ENCODE data around the gene WNT8A. TPM values are rescaled to one million over a fixed set of nuclear protein-coding genes. Genes with fewer than 3 reads are reported as not detected.
A peak's percentile ranks its signal among the peaks of the same experiment; 100 is the strongest.
"Not testable (repeated sequence)": the region's sequence is repeated elsewhere in the genome, so short reads cannot be mapped to it uniquely, and the experiment has no call there.

WNT8A gene
- total RNA-seq, 1 experiment from 2014 or later: not detected

DNA sequence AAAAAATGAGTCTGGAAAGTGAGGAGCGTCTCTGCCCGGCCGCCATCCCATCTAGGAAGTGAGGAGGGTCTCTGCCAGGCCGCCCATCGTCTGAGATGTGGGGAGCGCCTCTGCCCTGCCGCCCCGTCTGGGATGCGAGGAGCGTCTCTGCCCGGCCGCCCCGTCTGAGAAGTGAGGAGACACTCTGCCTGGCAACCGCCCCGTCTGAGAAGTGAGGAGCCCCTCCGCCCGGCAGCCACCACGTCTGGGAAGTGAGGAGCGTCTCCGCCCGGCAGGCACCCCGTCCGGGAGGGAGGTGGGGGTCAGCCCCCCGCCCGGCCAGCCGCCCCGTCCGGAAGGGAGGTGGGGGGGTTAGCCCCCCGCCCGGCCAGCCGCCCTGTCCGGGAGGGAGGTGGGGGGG is 13.8 kb upstream of the WNT8A start:
- not testable (repeated sequence) for DNase-seq; H3K4me3 ChIP-seq (ENCODE audit: low read length); H3K4me2 ChIP-seq (ENCODE audit: low read depth, low read length, poor library complexity, severe bottlenecking); H3K27me3 ChIP-seq (ENCODE audit: low read length); H3K9ac ChIP-seq (ENCODE audit: low read length); H3K4me1 ChIP-seq (ENCODE audit: low read length); H3K79me2 ChIP-seq (ENCODE audit: low read length); H3K9me2 ChIP-seq (replicated peaks; ENCODE audit: insufficient read depth, low read length); H3K9me3 ChIP-seq (ENCODE audit: low read length); H4K20me1 ChIP-seq (ENCODE audit: insufficient read depth, low read depth, low read length); H3K27ac ChIP-seq (ENCODE audit: low read length); H2AFZ ChIP-seq (ENCODE audit: low read length); H3K36me3 ChIP-seq (ENCODE audit: insufficient read depth, low read length)

DNA sequence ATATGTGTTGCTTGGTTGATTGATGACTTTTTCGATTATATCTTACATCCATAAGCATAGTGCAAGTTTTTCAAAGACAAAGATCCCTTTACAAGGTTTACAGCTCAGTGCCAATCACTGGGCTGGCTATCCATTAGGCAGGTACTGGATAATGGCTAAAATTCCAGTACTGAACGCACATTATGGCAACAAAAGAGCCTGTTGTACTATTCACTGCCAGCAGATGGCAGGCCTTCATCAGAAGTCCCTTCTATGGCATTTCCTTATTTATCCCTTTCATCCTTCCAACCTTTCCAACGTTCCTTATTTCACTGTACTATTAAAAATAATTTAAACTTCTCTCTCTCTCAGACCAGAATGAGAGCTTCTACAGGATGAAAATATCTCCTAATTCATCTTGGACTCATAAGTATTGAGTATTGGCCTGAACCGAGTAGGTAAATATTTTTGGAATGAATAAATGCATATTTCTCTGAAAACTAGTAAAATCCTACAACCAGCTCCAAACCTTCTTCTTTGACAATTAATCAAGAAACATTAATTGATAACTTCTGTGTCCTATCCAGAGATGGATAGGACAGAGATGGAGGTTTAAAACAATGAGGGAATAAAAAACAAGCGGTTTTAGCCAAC is 6.7 kb upstream of the WNT8A start:
- DNase-seq: peak; percentile 83
- no peaks in the 10 kb centered on the region for H3K9me2 ChIP-seq (replicated peaks; ENCODE audit: insufficient read depth, low read length)
- no peak overlapping the region for H2AFZ ChIP-seq (ENCODE audit: low read length)

DNA sequence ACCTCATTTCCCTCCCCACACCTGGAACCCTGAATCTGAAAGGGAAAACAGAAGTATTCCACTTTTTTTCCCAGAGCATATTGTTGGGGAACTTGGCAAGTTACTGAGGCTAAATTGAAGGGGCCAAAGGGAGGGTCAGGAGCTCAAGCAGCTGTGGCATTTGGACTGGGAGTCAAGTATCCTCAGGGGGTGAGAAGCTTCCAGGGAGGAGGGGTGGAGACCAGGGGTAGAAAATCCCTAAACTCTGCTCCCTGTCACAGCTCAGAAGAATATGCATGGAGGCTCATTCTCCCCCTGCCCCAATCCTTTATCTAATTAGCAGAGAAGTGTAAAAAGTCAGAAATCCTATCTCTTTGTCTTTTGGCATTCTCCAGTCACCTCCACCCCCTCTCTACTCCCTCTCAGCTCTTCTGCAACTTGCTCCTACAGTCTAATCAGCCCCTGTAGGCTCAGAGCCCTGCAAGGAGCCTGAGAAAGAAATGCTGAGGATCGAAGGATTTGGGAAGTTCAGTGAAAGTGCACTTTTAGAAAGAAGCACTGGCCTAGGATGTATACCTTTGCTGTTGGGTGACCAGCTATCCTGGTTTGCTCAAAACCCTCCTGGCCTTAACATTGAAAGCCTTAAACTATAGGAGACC is 5.7 kb upstream of the WNT8A start:
- Histone ChIP-seq H3K9me3 (ENCODE audit: low read length) (no peaks in the 10 kb centered on the region), H4K20me1 (ENCODE audit: insufficient read depth, low read depth, low read length) (no peaks in the 10 kb centered on the region), H3K4me1 (ENCODE audit: low read length) (peaks cover 4% of the 10 kb centered on the region), H3K9ac (ENCODE audit: low read length) (no peak overlapping the region), H3K36me3 (ENCODE audit: insufficient read depth, low read length) (no peaks in the 10 kb centered on the region), H3K27me3 (ENCODE audit: low read length) (no peaks in the 10 kb centered on the region), H3K27ac (ENCODE audit: low read length) (no peak overlapping the region), H3K4me3 (ENCODE audit: low read length) (no peak overlapping the region), H2AFZ (ENCODE audit: low read length) (no peak overlapping the region), H3K4me2 (ENCODE audit: low read depth, low read length, poor library complexity, severe bottlenecking) (no peak overlapping the region), H3K9me2 (replicated peaks; ENCODE audit: insufficient read depth, low read length) (no peaks in the 10 kb centered on the region), H3K79me2 (ENCODE audit: low read length) (no peaks in the 10 kb centered on the region)
- no peak for DNase-seq

More for the DNA sequence above, 6.7 kb upstream of the WNT8A start:
- Histone ChIP-seq H3K27me3 (ENCODE audit: low read length) (no peaks in the 10 kb centered on the region), H3K4me1 (ENCODE audit: low read length) (peaks cover 4% of the 10 kb centered on the region), H4K20me1 (ENCODE audit: insufficient read depth, low read depth, low read length) (no peaks in the 10 kb centered on the region), H3K9ac (ENCODE audit: low read length) (no peak overlapping the region), H3K27ac (ENCODE audit: low read length) (no peak overlapping the region), H3K4me2 (ENCODE audit: low read depth, low read length, poor library complexity, severe bottlenecking) (no peak overlapping the region), H3K9me3 (ENCODE audit: low read length) (no peaks in the 10 kb centered on the region), H3K36me3 (ENCODE audit: insufficient read depth, low read length) (no peaks in the 10 kb centered on the region), H3K79me2 (ENCODE audit: low read length) (no peaks in the 10 kb centered on the region), H3K4me3 (ENCODE audit: low read length) (no peak overlapping the region)

DNA sequence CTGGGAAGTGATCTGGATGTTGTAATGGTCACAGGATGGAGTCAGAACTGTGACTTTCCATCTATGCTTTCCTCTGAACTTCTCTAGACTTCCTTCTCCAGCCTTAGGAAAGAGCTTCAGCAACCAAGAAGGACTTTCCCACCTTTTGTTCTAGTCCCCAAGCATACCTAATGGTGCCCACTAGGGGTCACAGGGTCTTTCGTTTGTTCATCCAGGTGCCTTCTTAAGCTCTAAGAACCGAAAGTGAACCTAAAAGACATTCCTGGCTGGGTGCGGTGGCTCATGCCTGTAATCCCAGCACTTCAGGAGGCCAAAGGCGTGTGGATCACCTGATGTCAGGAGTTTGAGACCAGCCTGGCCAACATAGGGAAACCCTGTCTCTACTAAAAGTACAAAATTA is 1.8 kb upstream of the WNT8A start:
- no peak overlapping the region for H3K9ac ChIP-seq (ENCODE audit: low read length)
- H3K4me1 ChIP-seq (ENCODE audit: low read length): peaks cover 4% of the 10 kb centered on the region
- no peaks in the 10 kb centered on the region for H3K9me3 ChIP-seq (ENCODE audit: low read length)
- H3K79me2 ChIP-seq (ENCODE audit: low read length): no peaks in the 10 kb centered on the region
- H3K4me2 ChIP-seq (ENCODE audit: low read depth, low read length, poor library complexity, severe bottlenecking): no peak overlapping the region
- no peak overlapping the region for H2AFZ ChIP-seq (ENCODE audit: low read length)
- H3K4me3 ChIP-seq (ENCODE audit: low read length): no peak overlapping the region
- no peaks in the 10 kb centered on the region for H3K27me3 ChIP-seq (ENCODE audit: low read length)
- no peak overlapping the region for H3K27ac ChIP-seq (ENCODE audit: low read length)
- peak; percentile 62 for DNase-seq
- H3K36me3 ChIP-seq (ENCODE audit: insufficient read depth, low read length): no peaks in the 10 kb centered on the region
- no peaks in the 10 kb centered on the region for H4K20me1 ChIP-seq (ENCODE audit: insufficient read depth, low read depth, low read length)
- no peaks in the 10 kb centered on the region for H3K9me2 ChIP-seq (replicated peaks; ENCODE audit: insufficient read depth, low read length)

DNA sequence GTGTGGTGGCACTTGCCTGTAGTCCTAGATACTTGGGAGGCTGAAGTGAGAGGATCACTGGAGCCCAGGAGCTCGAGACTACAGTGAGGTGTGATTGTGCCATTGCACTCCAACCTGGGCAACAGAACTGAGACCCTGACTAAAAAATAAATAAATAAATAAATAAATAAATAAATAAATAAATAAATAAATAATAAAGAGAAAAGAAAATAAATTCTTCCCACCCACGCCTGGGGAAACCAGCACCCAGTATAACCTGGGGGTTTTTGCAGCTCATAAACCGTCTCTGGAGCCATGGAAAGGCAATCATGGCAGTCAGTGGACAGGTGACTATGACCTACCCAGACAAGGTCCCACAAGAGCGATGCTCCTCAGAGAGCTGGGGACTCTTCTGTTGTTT is 7.9 kb downstream of the WNT8A start:
- no peak for DNase-seq
- no peaks in the 10 kb centered on the region for H3K27me3 ChIP-seq (ENCODE audit: low read length)
- no peak overlapping the region for H3K4me2 ChIP-seq (ENCODE audit: low read depth, low read length, poor library complexity, severe bottlenecking)
- no peak overlapping the region for H2AFZ ChIP-seq (ENCODE audit: low read length)
- H3K9ac ChIP-seq (ENCODE audit: low read length): no peak overlapping the region
- no peaks in the 10 kb centered on the region for H3K79me2 ChIP-seq (ENCODE audit: low read length)
- no peaks in the 10 kb centered on the region for H4K20me1 ChIP-seq (ENCODE audit: insufficient read depth, low read depth, low read length)
- H3K36me3 ChIP-seq (ENCODE audit: insufficient read depth, low read length): no peaks in the 10 kb centered on the region
- H3K27ac ChIP-seq (ENCODE audit: low read length): no peak overlapping the region
- H3K4me1 ChIP-seq (ENCODE audit: low read length): no peaks in the 10 kb centered on the region
- no peak overlapping the region for H3K4me3 ChIP-seq (ENCODE audit: low read length)
- H3K9me3 ChIP-seq (ENCODE audit: low read length): no peaks in the 10 kb centered on the region
- H3K9me2 ChIP-seq (replicated peaks; ENCODE audit: insufficient read depth, low read length): no peaks in the 10 kb centered on the region

DNA sequence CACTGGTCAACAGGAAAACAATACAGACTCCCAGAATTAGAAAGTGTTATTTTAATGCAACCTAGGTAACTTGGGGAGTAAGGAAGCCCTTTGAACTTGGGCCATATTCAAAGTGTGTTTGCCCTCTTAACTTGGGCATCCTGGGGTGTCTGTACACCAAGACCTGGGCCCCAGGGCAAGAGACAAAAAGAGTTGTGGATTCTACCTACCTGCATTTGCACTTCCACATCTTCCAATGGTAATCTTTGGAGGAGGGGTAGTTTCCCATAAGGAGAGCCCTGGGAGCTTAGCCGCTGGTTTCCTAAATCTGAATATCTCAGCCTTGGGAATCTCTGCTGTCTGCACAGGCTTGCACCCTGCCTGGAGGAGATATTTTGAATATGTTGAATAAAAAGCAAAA is 8.5 kb downstream of the WNT8A start:
- Histone ChIP-seq H3K27me3 (ENCODE audit: low read length) (no peaks in the 10 kb centered on the region), H3K9ac (ENCODE audit: low read length) (no peak overlapping the region), H3K4me2 (ENCODE audit: low read depth, low read length, poor library complexity, severe bottlenecking) (no peak overlapping the region), H3K27ac (ENCODE audit: low read length) (no peak overlapping the region), H3K4me3 (ENCODE audit: low read length) (no peak overlapping the region), H2AFZ (ENCODE audit: low read length) (no peak overlapping the region), H3K9me3 (ENCODE audit: low read length) (no peaks in the 10 kb centered on the region), H3K9me2 (replicated peaks; ENCODE audit: insufficient read depth, low read length) (no peaks in the 10 kb centered on the region), H3K36me3 (ENCODE audit: insufficient read depth, low read length) (no peaks in the 10 kb centered on the region), H3K4me1 (ENCODE audit: low read length) (no peaks in the 10 kb centered on the region), H3K79me2 (ENCODE audit: low read length) (no peaks in the 10 kb centered on the region), H4K20me1 (ENCODE audit: insufficient read depth, low read depth, low read length) (no peaks in the 10 kb centered on the region)
- no peak for DNase-seq

DNA sequence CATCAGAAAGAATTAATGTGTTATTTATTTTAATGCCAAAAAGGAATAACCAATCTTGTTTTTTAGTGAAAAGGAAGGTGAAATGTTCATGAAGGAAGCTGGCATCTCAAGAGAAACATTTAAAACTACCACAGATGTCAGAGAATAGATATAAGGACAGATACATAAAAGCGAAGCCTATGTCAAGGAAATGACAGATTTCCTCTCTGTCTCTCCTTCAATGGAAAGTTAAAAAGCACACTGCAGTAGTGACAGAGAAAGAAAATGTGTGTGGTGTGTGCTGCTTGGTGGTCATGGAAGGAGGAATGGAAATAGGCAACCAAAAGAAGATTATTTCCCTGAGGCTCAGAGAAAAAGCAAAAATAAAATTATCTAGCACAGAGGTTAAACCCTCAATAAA is 9.2 kb downstream of the WNT8A start:
- H3K4me2 ChIP-seq (ENCODE audit: low read depth, low read length, poor library complexity, severe bottlenecking): no peak overlapping the region
- no peaks in the 10 kb centered on the region for H3K4me1 ChIP-seq (ENCODE audit: low read length)
- H3K79me2 ChIP-seq (ENCODE audit: low read length): no peaks in the 10 kb centered on the region
- H3K36me3 ChIP-seq (ENCODE audit: insufficient read depth, low read length): no peaks in the 10 kb centered on the region
- H3K9me2 ChIP-seq (replicated peaks; ENCODE audit: insufficient read depth, low read length): no peaks in the 10 kb centered on the region
- no peak for DNase-seq
- H3K9me3 ChIP-seq (ENCODE audit: low read length): no peaks in the 10 kb centered on the region
- no peak overlapping the region for H3K27ac ChIP-seq (ENCODE audit: low read length)
- H4K20me1 ChIP-seq (ENCODE audit: insufficient read depth, low read depth, low read length): no peaks in the 10 kb centered on the region
- H3K27me3 ChIP-seq (ENCODE audit: low read length): no peaks in the 10 kb centered on the region
- H2AFZ ChIP-seq (ENCODE audit: low read length): no peak overlapping the region
- no peak overlapping the region for H3K4me3 ChIP-seq (ENCODE audit: low read length)
- no peak overlapping the region for H3K9ac ChIP-seq (ENCODE audit: low read length)

DNA sequence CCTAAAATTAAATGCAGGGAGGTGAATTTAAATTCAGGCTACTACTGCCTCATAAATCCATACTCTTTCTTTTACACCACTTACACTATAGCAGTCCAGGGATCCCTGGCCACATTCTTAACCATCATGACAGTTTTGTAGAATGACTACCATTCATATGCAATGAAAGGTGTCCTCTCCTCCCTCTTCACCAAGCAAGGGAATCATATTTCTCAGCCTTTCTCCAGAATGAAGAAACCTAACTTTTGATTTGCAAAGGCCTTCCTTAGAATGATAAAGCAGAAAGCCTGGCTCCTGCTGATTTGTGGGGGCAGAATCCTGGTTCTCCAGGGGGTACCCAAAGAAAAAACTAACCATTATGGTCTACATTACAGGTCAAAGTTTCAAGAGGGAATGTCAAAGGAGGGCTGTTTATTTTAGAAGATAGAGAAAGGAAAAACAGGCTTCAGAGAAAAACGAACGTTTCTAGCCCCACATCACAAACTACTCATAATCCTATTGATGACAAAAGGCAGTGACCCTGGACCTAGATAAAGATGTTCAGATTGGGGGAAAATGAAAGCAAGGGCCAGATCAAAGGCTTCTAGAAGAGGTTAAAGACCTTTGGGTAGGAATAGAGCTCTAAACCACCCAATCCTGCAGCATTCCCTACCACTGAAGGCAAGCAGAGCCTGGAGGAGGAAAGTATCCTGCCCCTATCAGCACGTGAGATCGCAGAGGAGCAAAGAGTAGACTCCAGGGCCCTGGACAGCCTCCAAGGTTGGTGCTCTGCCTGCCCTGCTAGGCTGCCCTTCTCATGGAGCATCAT is 11.5 kb downstream of the WNT8A start:
- no peak overlapping the region for H3K4me2 ChIP-seq (ENCODE audit: low read depth, low read length, poor library complexity, severe bottlenecking)
- no peaks in the 10 kb centered on the region for H3K36me3 ChIP-seq (ENCODE audit: insufficient read depth, low read length)
- no peaks in the 10 kb centered on the region for H3K9me2 ChIP-seq (replicated peaks; ENCODE audit: insufficient read depth, low read length)
- H3K27ac ChIP-seq (ENCODE audit: low read length): no peak overlapping the region
- no peak overlapping the region for H2AFZ ChIP-seq (ENCODE audit: low read length)
- no peak overlapping the region for H3K9ac ChIP-seq (ENCODE audit: low read length)
- H3K4me3 ChIP-seq (ENCODE audit: low read length): no peak overlapping the region
- no peaks in the 10 kb centered on the region for H3K4me1 ChIP-seq (ENCODE audit: low read length)
- no peaks in the 10 kb centered on the region for H4K20me1 ChIP-seq (ENCODE audit: insufficient read depth, low read depth, low read length)
- no peaks in the 10 kb centered on the region for H3K9me3 ChIP-seq (ENCODE audit: low read length)
- DNase-seq: no peak
- no peaks in the 10 kb centered on the region for H3K79me2 ChIP-seq (ENCODE audit: low read length)
- no peaks in the 10 kb centered on the region for H3K27me3 ChIP-seq (ENCODE audit: low read length)
